ENCODE results near the gene FARS2.
A peak's percentile ranks its signal among the peaks of the same experiment; 100 is the strongest.

Gene FARS2

DNA sequence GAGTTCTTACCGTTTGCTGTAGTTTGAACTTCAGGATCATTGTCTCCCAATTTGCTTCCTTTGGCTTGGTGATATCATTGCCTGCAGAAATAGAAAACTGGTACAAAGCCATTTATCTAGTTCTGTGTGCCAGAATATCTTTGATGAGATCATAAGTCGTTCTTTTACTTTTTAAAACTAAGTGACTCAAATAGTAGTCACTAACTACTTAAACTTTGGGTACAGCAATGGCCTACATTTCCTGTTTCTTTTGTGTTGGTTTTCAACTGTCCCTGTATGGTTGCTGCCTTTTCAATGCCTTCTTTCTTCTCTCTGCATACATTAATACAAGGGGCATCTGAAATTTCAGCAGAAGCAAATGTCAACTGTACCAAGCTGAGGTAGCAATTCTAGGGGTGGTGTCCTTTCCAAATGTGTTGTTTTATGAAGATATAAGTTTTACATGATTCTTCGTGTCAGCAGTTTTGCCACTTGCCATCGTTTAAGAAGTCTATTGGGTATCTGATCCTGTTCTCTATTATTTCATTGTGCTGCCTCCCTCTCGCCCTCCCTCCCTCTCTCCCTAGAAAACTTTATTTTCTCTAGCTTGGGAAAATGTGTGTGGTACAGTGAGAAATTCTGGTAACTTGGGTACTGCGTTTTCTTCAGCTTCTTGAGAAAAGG, 238.5 kb downstream of the FARS2 start:
- H4K20me1 ChIP-seq (ENCODE audit: insufficient read depth, low read length): no peaks in the 10 kb centered on the region
- H3K27ac ChIP-seq (ENCODE audit: low read length): no peak overlapping the region
- H3K9ac ChIP-seq (ENCODE audit: low read length): no peak overlapping the region
- TF ChIP-seq, protein P1, sequence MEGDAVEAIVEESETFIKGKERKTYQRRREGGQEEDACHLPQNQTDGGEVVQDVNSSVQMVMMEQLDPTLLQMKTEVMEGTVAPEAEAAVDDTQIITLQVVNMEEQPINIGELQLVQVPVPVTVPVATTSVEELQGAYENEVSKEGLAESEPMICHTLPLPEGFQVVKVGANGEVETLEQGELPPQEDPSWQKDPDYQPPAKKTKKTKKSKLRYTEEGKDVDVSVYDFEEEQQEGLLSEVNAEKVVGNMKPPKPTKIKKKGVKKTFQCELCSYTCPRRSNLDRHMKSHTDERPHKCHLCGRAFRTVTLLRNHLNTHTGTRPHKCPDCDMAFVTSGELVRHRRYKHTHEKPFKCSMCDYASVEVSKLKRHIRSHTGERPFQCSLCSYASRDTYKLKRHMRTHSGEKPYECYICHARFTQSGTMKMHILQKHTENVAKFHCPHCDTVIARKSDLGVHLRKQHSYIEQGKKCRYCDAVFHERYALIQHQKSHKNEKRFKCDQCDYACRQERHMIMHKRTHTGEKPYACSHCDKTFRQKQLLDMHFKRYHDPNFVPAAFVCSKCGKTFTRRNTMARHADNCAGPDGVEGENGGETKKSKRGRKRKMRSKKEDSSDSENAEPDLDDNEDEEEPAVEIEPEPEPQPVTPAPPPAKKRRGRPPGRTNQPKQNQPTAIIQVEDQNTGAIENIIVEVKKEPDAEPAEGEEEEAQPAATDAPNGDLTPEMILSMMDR (IDR thresholded peaks at IDR 0.05; ENCODE audit: low read depth, low read length): no peak
- TF ChIP-seq EZH2phosphoT487 (IDR thresholded peaks at IDR 0.05; ENCODE audit: low read depth): no peak
- H3K36me3 ChIP-seq (replicated peaks; ENCODE audit: low read depth, low read length): no peaks in the 10 kb centered on the region
- H3K27me3 ChIP-seq (ENCODE audit: low read depth, low read length): no peaks in the 10 kb centered on the region
- H3K9me3 ChIP-seq (ENCODE audit: insufficient read depth, low read length): no peaks in the 10 kb centered on the region
- no peaks in the 10 kb centered on the region for H3K79me2 ChIP-seq (ENCODE audit: low read length)
- H2AFZ ChIP-seq (ENCODE audit: low read depth, low read length): no peak overlapping the region
- no peak overlapping the region for H3K4me2 ChIP-seq (ENCODE audit: low read length)
- peaks cover 12% of the 10 kb centered on the region for H3K4me1 ChIP-seq (ENCODE audit: low read length)
- no peak overlapping the region for H3K4me3 ChIP-seq (ENCODE audit: low read length)

DNA sequence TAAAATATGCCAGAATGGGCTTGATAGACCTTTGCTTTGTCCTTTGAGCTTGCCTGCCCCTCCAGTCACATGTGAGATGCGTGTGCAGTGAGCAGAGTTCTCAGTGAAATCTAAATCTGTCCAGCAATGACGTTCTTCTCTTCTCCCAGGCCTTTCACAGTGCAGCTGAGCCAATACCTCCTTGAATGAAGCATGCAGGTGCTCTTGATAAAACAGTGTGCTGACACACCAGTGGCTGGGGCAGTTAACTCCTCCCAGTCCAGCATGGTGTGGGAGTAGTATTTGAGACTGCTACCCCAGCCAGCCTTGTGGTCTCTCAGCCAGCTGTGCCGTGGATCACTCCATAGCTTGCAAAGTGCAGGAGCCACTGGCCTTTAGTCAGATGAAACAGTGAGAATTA, 240.5 kb downstream of the FARS2 start:
- TF ChIP-seq, protein P1 (IDR thresholded peaks at IDR 0.05; ENCODE audit: low read depth, low read length): no peak
- no peak for TF ChIP-seq EZH2phosphoT487 (IDR thresholded peaks at IDR 0.05; ENCODE audit: low read depth)
- no peaks in the 10 kb centered on the region for H3K36me3 ChIP-seq (replicated peaks; ENCODE audit: low read depth, low read length)
- no peak overlapping the region for H3K4me2 ChIP-seq (ENCODE audit: low read length)
- peaks cover 23% of the 10 kb centered on the region for H3K4me1 ChIP-seq (ENCODE audit: low read length)
- H3K79me2 ChIP-seq (ENCODE audit: low read length): no peaks in the 10 kb centered on the region
- no peaks in the 10 kb centered on the region for H3K27me3 ChIP-seq (ENCODE audit: low read depth, low read length)
- no peak overlapping the region for H3K9ac ChIP-seq (ENCODE audit: low read length)
- H3K4me3 ChIP-seq (ENCODE audit: low read length): no peak overlapping the region
- no peaks in the 10 kb centered on the region for H4K20me1 ChIP-seq (ENCODE audit: insufficient read depth, low read length)
- H2AFZ ChIP-seq (ENCODE audit: low read depth, low read length): no peak overlapping the region
- peaks cover 2% of the 10 kb centered on the region; the same call in 1 of the 2 replicates for H3K9me3 ChIP-seq (ENCODE audit: insufficient read depth, low read length)
- H3K27ac ChIP-seq (ENCODE audit: low read length): no peak overlapping the region

DNA sequence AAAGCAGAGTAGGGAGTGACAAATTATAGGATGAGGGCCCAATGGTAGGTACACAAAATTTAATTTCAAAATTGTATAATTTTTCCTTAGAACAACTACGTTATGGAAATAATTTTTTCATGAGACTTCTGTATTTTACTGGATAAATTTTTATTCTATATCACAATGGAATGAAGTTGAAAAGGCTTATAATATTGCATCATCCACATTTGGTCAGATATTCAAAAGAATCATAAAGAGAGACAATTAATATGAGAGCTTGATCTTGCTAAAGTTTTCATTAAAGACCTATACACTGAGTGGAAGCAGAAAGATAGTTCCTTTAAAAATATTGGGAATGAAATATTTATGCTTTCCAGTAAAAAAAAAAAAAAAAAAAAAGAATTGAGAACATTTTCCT, 242.8 kb downstream of the FARS2 start:
- Histone ChIP-seq H3K4me2 (ENCODE audit: low read length) (no peak overlapping the region), H3K4me1 (ENCODE audit: low read length) (peaks cover 23% of the 10 kb centered on the region)
- TF ChIP-seq, protein P1 (IDR thresholded peaks at IDR 0.05; ENCODE audit: low read depth, low read length): no peak
- no peak for TF ChIP-seq EZH2phosphoT487 (IDR thresholded peaks at IDR 0.05; ENCODE audit: low read depth)

DNA sequence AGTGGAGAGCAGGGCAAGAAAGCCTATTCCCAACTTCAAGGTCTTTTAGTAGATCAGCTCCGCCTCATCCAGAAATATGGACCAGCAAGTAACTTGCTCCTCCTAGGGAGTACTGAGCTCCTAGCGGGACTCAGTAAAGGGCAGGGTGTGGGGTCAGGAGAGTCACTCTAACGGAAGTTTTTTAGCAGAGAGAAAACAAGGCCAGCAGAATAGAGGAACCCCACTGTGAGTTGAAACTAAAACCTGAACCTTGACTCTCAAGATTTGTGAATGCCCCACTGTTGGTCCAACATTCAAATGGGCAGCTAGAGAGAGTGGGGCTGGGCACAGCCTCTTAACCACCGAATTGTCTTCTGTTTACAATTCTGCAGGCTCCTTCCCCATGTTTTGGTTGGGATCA, 244.8 kb downstream of the FARS2 start:
- H3K36me3 ChIP-seq (replicated peaks; ENCODE audit: low read depth, low read length): no peaks in the 10 kb centered on the region
- no peak for TF ChIP-seq EZH2phosphoT487 (IDR thresholded peaks at IDR 0.05; ENCODE audit: low read depth)
- TF ChIP-seq, protein P1 (IDR thresholded peaks at IDR 0.05; ENCODE audit: low read depth, low read length): no peak
- H3K4me2 ChIP-seq (ENCODE audit: low read length): peak overlapping the region; percentile 63
- H3K4me3 ChIP-seq (ENCODE audit: low read length): no peak overlapping the region
- H4K20me1 ChIP-seq (ENCODE audit: insufficient read depth, low read length): no peaks in the 10 kb centered on the region
- no peak overlapping the region for H3K9ac ChIP-seq (ENCODE audit: low read length)
- H3K4me1 ChIP-seq (ENCODE audit: low read length): peaks cover 23% of the 10 kb centered on the region
- no peaks in the 10 kb centered on the region for H3K27me3 ChIP-seq (ENCODE audit: low read depth, low read length)
- no peak overlapping the region for H2AFZ ChIP-seq (ENCODE audit: low read depth, low read length)
- no peak overlapping the region for H3K27ac ChIP-seq (ENCODE audit: low read length)
- peaks cover 8% of the 10 kb centered on the region; the same call in 1 of the 2 replicates for H3K9me3 ChIP-seq (ENCODE audit: insufficient read depth, low read length)
- H3K79me2 ChIP-seq (ENCODE audit: low read length): no peaks in the 10 kb centered on the region

More for the DNA sequence above, 242.8 kb downstream of the FARS2 start:
- Histone ChIP-seq H3K9me3 (ENCODE audit: insufficient read depth, low read length) (peaks cover 8% of the 10 kb centered on the region; the same call in 1 of the 2 replicates), H3K36me3 (replicated peaks; ENCODE audit: low read depth, low read length) (no peaks in the 10 kb centered on the region), H4K20me1 (ENCODE audit: insufficient read depth, low read length) (no peaks in the 10 kb centered on the region), H3K9ac (ENCODE audit: low read length) (no peak overlapping the region), H3K4me3 (ENCODE audit: low read length) (no peak overlapping the region), H3K79me2 (ENCODE audit: low read length) (no peaks in the 10 kb centered on the region), H3K27me3 (ENCODE audit: low read depth, low read length) (no peaks in the 10 kb centered on the region), H3K27ac (ENCODE audit: low read length) (no peak overlapping the region), H2AFZ (ENCODE audit: low read depth, low read length) (no peak overlapping the region)

Measured in OCI-LY3 (cell line).